GM21528 (cell line): ENCODE measurements around the gene ARID5B.

Source experiments
- ATAC-seq: cut with Tn5 transposase; IDR thresholded peaks from one replicate; pipeline ENCODE4 v1.9.1; 2021; ENCODE audit warnings: mild to moderate bottlenecking, moderate library complexity; ENCODE audit not compliant: unreplicated experiment, low FRiP score

Gene ARID5B

GRCh38 chr10:61902445-61903220 is 1.1 kb downstream of the ARID5B start:
- no peak for ATAC-seq

GRCh38 chr10:61903221-61903927 is 1.9 kb downstream of the ARID5B start:
- peak; percentile 57 for ATAC-seq

- no peak for ATAC-seq
These were observed 2.4 kb downstream of the ARID5B start for GRCh38 chr10:61903928-61904344.

- ATAC-seq, result peak; percentile 40
These were observed 3.5 kb downstream of the ARID5B start for GRCh38 chr10:61904733-61905725.

GRCh38 chr10:61905837-61906561 is 4.5 kb downstream of the ARID5B start:
- no peak for ATAC-seq

GRCh38 chr10:61906562-61906901 is 5.0 kb downstream of the ARID5B start:
- ATAC-seq, result no peak

- ATAC-seq, result no peak
These were observed 5.5 kb downstream of the ARID5B start for GRCh38 chr10:61907011-61907410.

- no peak for ATAC-seq
These were observed 6.1 kb downstream of the ARID5B start for GRCh38 chr10:61907587-61907986.

- ATAC-seq, result no peak
These were observed 8.8 kb downstream of the ARID5B start for GRCh38 chr10:61910226-61910805.

- no peak for ATAC-seq
These were observed 9.4 kb downstream of the ARID5B start for GRCh38 chr10:61910894-61911293.

GRCh38 chr10:61911425-61911824 is 9.9 kb downstream of the ARID5B start:
- no peak for ATAC-seq

GRCh38 chr10:61912981-61913380 is 11.5 kb downstream of the ARID5B start:
- no peak for ATAC-seq

- no peak for ATAC-seq
These were observed 16.6 kb downstream of the ARID5B start for GRCh38 chr10:61918140-61918539.

GRCh38 chr10:61918989-61919388 is 17.5 kb downstream of the ARID5B start:
- no peak for ATAC-seq

GRCh38 chr10:61919646-61920215 is 18.2 kb downstream of the ARID5B start:
- no peak for ATAC-seq

GRCh38 chr10:61921143-61921542 is 19.6 kb downstream of the ARID5B start:
- ATAC-seq, result no peak

GRCh38 chr10:61923210-61923949 is 21.9 kb downstream of the ARID5B start:
- ATAC-seq, result no peak

GRCh38 chr10:61923950-61924274 is 22.4 kb downstream of the ARID5B start:
- no peak for ATAC-seq

- ATAC-seq, result no peak
These were observed 28.1 kb downstream of the ARID5B start for GRCh38 chr10:61929555-61929954.
